Fibroblast of upper back skin (primary cell): ENCODE data around the gene VEGFB.

ENCODE experiments used
- DNase-seq: peaks from one replicate; pipeline ENCODE4 v3.0.0-alpha.2; 2013

The VEGFB gene

GRCh38 chr11:64284962-64285884, 50.8 kb downstream of the VEGFB start, which contains the start of gene GPR137:
Gene GPR137, plus strand, starts transcription at chr11:64285848. Its CDS starts 677 bp downstream, at chr11:64286525.
- peak; percentile 64 for DNase-seq

GRCh38 chr11:64285885-64286800, 51.8 kb downstream of the VEGFB start:
- no peak for DNase-seq

GRCh38 chr11:64286801-64287159, 52.4 kb downstream of the VEGFB start:
- DNase-seq, result no peak

- no peak for DNase-seq
Observed at GRCh38 chr11:64287676-64288352, 53.4 kb downstream of the VEGFB start.

- no peak for DNase-seq
Observed at GRCh38 chr11:64288353-64288750, 54.0 kb downstream of the VEGFB start.
